Immature natural killer cell (primary cell): ENCODE data around the gene MAG. TPM values are rescaled to one million over a fixed set of nuclear protein-coding genes. Genes with fewer than 3 reads are reported as not detected.

ENCODE experiments used
- DNase-seq, 3 donors: peaks; one replicate each; pipeline ENCODE4 v3.0.0; 2022; ENCODE audit warnings: mixed read lengths in 1 of 3
- H3K27ac Mint-ChIP-seq, 6 donors: one replicate each; pipeline ENCODE4 v1.8.0; 2020; ENCODE audit warnings: mixed read lengths in 6 of 6, mild to moderate bottlenecking in 5 of 6, inconsistent platforms in 4 of 6, moderate library complexity in 3 of 6
- H3K27me3 Mint-ChIP-seq, 3 donors: one replicate each; pipeline ENCODE4 v1.8.0; 2020 to 2021; ENCODE audit warnings: low read depth in 3 of 3, mild to moderate bottlenecking in 3 of 3, mixed read lengths in 3 of 3, moderate library complexity in 3 of 3, inconsistent platforms in 1 of 3
- H3K36me3 Mint-ChIP-seq, 3 donors: one replicate each; pipeline ENCODE4 v1.8.0; 2020; ENCODE audit warnings: mixed read lengths in 3 of 3, inconsistent platforms in 2 of 3, mild to moderate bottlenecking in 2 of 3
- H3K4me1 Mint-ChIP-seq, 2 donors: one replicate each; pipeline ENCODE4 v1.8.0; 2020; ENCODE audit warnings: inconsistent platforms in 2 of 2, mild to moderate bottlenecking in 2 of 2, mixed read lengths in 2 of 2, moderate library complexity in 1 of 2
- H3K4me3 Mint-ChIP-seq, 5 donors: one replicate each; pipeline ENCODE4 v1.8.0; 2020; ENCODE audit warnings: mild to moderate bottlenecking in 5 of 5, mixed read lengths in 5 of 5, inconsistent platforms in 3 of 5, moderate library complexity in 3 of 5
- H3K9me3 Mint-ChIP-seq, 6 donors: one replicate each; pipeline ENCODE4 v1.8.0; 2020; ENCODE audit warnings: mild to moderate bottlenecking in 6 of 6, mixed read lengths in 6 of 6, inconsistent platforms in 4 of 6, moderate library complexity in 3 of 6
- polyA plus RNA-seq, 3 donors: library from polyadenylated mRNA; unstranded; fragments of 300-500 nt; fragmentation: Illumina TruSeq; gene quantifications; one replicate each; pipeline ENCODE4 v1.2.3, GENCODE V29; 2021

MAG gene
- polyA plus RNA-seq = not detected

DNA sequence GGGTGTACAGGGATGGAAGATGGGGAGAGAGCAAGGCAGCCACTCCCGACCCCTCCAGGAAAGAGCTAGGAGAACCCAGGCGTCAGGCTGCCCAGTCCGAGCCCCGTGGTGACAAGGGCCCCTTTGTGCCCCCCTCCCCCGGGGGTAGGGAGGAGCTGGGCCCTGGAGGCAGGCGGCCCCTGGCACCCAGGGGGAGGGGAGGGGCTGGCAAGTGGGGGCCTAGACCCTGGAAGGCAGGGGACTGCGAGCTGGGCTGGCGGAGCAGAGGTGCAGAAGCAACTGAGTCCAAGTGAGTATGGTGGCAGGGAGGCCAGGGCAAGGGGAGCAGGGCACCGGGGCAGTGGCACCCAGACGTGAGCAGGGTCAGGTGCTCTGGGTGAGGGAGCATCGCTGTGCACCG, at the start of gene MAG:
TSS of gene MAG (plus strand) at position 246 of the 400 bp plus-strand sequence. CDS start 3,248 bp downstream, outside the sequence.
- peaks cover 0 to 9% of the 10 kb centered on the region in 2 donors for H3K4me1 Mint-ChIP-seq
- H3K9me3 Mint-ChIP-seq = no peaks in the 10 kb centered on the region
- H3K27me3 Mint-ChIP-seq = peaks cover 0 to 5% (median 0%) of the 10 kb centered on the region in 3 donors
- no peaks in the 10 kb centered on the region for H3K36me3 Mint-ChIP-seq
- no peak for DNase-seq
- no peak within 1 kb of the TSS for H3K4me3 Mint-ChIP-seq
- H3K27ac Mint-ChIP-seq = no peak within 1 kb of the TSS

GRCh38 chr19:35246466-35247092, 45.4 kb upstream of the MAG start:
- DNase-seq = no peak
- Mint-ChIP-seq H3K9me3 (peaks cover 0 to 10% (median 3%) of the 10 kb centered on the region in 6 donors), H3K4me3 (peak overlapping the region in 1 of 5 donors; percentile 84), H3K4me1 (peaks cover 22 to 23% of the 10 kb centered on the region in 2 donors), H3K36me3 (peaks cover 4 to 14% (median 10%) of the 10 kb centered on the region in 3 donors), H3K27ac (no peak overlapping the region), H3K27me3 (peaks cover 8 to 42% (median 19%) of the 10 kb centered on the region in 3 donors)

GRCh38 chr19:35247526-35248309, 44.2 kb upstream of the MAG start:
- Mint-ChIP-seq H3K9me3 (peaks cover 0 to 5% (median 0%) of the 10 kb centered on the region in 6 donors), H3K4me3 (peak overlapping the region; percentile 73 to 87 (median 84)), H3K36me3 (peaks cover 0 to 8% (median 4%) of the 10 kb centered on the region in 3 donors), H3K27me3 (peaks cover 8 to 36% (median 19%) of the 10 kb centered on the region in 3 donors), H3K27ac (peak overlapping the region in 3 of 6 donors; percentile 40 to 74 (median 58)), H3K4me1 (peaks cover 22 to 23% of the 10 kb centered on the region in 2 donors)
- peak; percentile 14 to 24 (median 21) for DNase-seq

DNA sequence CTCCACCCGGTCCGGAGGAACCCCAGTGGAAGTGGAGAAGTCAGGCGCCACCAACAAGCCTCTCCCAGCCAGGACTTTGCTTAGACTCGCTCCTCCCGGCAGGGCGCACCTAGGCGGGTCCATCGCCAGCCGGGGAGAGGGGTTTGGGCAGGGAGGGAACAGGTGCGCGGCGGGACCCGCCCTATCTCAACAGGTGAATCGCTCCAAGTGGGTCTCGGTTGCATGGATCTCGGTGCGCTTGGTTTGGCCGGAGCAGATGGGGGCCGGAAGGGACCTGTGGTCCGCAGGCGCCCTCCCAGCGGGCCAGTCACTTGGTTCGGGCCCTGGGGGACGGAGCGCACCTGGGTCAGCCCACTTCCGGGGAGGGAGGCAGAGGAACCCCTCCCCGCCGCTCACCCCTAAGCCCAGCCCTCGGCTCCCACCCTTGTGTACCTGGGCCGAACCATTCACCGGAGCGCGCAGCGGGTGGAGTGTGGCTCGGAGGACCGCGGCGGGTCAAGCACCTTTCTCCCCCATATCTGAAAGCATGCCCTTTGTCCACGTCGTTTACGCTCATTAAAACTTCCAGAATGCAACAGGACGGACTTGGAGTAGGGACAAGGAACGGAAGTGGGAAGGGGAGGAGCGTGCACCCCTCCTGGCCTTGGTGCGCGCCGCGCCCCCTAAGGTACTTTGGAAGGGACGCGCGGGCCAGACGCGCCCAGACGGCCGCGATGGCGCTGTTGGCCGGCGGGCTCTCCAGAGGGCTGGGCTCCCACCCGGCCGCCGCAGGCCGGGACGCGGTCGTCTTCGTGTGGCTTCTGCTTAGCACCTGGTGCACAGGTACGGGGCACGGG, 43.4 kb upstream of the MAG start, which contains the start of gene LSR:
TSS of gene LSR (plus strand) at position 693 of the 836 bp plus-strand sequence. CDS start at position 714, 21 bp downstream.
- DNase-seq = peak; percentile 53 to 66 (median 57)
- H3K36me3 Mint-ChIP-seq = peaks cover 0 to 5% (median 4%) of the 10 kb centered on the region in 3 donors
- H3K9me3 Mint-ChIP-seq = peaks cover 0 to 5% (median 0%) of the 10 kb centered on the region in 6 donors
- peak within 1 kb of the TSS; percentile 74 to 87 (median 82) for H3K4me3 Mint-ChIP-seq
- H3K27me3 Mint-ChIP-seq = peaks cover 8 to 33% (median 16%) of the 10 kb centered on the region in 3 donors
- H3K27ac Mint-ChIP-seq = peak within 1 kb of the TSS in 3 of 6 donors; percentile 42 to 83 (median 72)
- peaks cover 22 to 23% of the 10 kb centered on the region in 2 donors for H3K4me1 Mint-ChIP-seq

DNA sequence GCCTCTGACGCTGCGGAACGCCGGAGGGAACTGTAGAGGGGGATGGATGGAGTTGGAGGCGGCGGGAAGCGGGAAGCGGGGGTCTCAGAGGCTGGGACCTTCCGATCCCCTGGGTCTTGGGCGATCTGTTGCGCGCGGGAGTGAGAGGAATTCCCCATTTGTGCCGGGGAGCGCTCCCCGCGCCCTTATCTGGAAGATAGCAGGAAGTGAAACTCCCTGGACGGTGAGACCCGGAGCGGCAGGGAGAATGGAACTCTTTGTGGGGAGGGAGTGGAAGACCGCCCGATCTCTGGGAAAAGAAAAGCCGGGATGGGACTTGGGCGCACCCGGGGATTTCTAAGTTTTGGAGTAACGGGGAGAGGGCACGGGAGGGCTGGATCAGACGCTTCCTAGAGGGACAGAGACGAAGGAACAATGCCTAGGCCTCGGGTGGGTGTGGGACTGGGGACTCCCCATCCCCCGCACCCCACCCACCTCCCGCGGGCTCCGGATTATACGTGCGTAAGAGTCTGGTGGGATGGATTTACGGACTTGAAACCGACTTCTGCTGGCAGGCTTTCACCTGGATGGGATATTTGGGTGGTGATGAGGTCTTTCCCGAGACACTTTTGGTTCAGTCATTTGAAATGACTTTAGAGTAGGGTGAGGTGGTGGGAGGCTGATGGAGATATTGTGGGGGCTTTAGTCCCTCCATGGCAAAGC, 42.7 kb upstream of the MAG start:
- Mint-ChIP-seq H3K36me3 (no peaks in the 10 kb centered on the region), H3K27me3 (peaks cover 8 to 27% (median 16%) of the 10 kb centered on the region in 3 donors), H3K27ac (peak overlapping the region in 3 of 6 donors; percentile 42 to 83 (median 72)), H3K4me1 (peaks cover 22 to 23% of the 10 kb centered on the region in 2 donors), H3K9me3 (no peaks in the 10 kb centered on the region), H3K4me3 (peak overlapping the region; percentile 74 to 87 (median 82))
- no peak for DNase-seq

DNA sequence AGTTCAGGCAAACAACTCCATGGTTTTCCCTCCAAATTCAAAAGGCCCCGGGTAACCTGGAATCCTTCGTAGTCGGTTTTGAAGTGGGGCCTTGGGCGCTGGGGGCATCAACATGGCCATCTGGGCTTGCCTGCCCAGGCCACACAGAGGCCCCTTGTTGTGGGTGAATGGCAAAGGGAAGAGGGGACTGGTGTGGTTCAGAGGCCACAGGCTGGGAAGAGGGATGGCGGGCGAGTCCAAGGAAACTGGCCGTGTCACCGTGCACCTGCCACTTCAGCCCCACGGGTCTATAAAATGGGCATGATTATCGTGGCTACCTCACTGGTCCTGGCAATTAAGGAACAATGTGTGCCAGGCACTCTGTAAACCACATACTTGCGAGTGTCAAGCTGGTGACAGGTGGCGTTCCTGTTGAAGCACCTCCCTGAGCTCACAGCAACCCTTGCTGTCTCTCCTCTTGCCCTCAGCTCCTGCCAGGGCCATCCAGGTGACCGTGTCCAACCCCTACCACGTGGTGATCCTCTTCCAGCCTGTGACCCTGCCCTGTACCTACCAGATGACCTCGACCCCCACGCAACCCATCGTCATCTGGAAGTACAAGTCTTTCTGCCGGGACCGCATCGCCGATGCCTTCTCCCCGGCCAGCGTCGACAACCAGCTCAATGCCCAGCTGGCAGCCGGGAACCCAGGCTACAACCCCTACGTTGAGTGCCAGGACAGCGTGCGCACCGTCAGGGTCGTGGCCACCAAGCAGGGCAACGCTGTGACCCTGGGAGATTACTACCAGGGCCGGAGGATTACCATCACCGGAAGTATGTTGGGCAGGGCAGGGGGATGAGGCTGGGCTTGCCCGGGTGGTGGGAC, 41.9 kb upstream of the MAG start:
- Mint-ChIP-seq H3K4me3 (peak overlapping the region in 4 of 5 donors; percentile 38 to 87 (median 56)), H3K4me1 (peaks cover 22 to 23% of the 10 kb centered on the region in 2 donors), H3K27ac (peak overlapping the region in 1 of 6 donors; percentile 83), H3K36me3 (peaks cover 0 to under 1% (median 0%) of the 10 kb centered on the region in 3 donors), H3K9me3 (peaks cover 0 to under 1% (median 0%) of the 10 kb centered on the region in 6 donors), H3K27me3 (peaks cover 8 to 23% (median 13%) of the 10 kb centered on the region in 3 donors)
- no peak for DNase-seq

GRCh38 chr19:35251456-35251855, 40.5 kb upstream of the MAG start:
- H3K27ac Mint-ChIP-seq = no peak overlapping the region
- H3K36me3 Mint-ChIP-seq = peaks cover 0 to 4% (median 0%) of the 10 kb centered on the region in 3 donors
- H3K4me3 Mint-ChIP-seq = no peak overlapping the region
- H3K9me3 Mint-ChIP-seq = peaks cover 0 to 2% (median 0%) of the 10 kb centered on the region in 6 donors
- peaks cover 22 to 23% of the 10 kb centered on the region in 2 donors for H3K4me1 Mint-ChIP-seq
- H3K27me3 Mint-ChIP-seq = peaks cover 3 to 19% (median 13%) of the 10 kb centered on the region in 3 donors
- no peak for DNase-seq

DNA sequence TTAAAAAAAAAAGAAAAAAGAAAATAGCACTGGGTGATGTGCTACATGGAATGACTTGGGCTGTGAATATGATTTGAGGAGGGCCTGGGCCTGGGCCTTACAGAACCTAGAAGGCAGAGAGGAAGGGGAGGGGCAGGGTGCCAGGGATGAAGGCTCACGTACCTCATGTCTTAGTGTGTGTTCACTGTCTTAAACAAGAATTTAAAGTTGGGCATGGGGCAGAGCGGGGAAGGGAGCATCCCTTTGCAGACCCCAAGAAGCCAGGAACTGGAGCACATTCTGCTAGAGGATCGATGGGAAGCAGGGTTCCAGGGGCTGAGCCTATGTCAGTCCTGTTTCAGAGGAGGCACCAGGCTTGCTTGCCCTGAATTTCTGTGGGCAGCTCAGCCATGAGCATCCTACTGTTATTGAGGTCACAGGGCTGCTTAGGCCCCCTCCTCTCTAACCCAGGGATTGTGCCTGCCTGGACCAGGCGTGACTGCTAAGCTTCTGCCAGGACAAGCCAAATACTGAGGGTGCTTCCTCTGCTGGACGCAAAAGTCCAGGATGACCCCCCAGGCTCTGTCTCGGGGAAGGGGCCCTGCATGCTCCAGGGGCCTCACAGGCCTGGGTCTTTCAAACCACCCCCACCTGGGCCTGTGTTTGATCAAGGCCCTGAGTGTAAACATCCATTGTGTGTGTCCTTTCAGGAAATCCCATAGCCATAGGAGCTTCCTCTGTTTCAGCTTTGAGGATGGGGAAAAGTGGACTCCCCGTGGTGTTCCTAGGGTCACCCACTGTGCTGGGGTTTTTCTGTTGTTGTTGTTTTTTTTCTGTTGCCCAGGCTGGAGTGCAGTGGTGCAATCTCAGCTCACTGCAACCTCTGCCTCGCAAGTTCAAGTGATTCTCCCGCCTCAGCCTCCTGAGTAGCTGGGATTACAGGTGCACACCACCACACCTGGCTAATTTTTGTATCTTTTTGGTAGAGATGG, 38.4 kb upstream of the MAG start:
- no peak for DNase-seq
- peaks cover 0 to 2% (median 0%) of the 10 kb centered on the region in 6 donors for H3K9me3 Mint-ChIP-seq
- H3K4me1 Mint-ChIP-seq = peaks cover 12 to 13% of the 10 kb centered on the region in 2 donors
- H3K4me3 Mint-ChIP-seq = no peak overlapping the region
- peaks cover 0 to 4% (median 0%) of the 10 kb centered on the region in 3 donors for H3K36me3 Mint-ChIP-seq
- H3K27me3 Mint-ChIP-seq = peaks cover 3 to 12% (median 9%) of the 10 kb centered on the region in 3 donors
- H3K27ac Mint-ChIP-seq = no peak overlapping the region

GRCh38 chr19:35254341-35255297, 37.3 kb upstream of the MAG start:
- no peak for DNase-seq
- H3K27ac Mint-ChIP-seq = peak overlapping the region in 1 of 6 donors; percentile 50
- peaks cover under 1 to 8% (median 6%) of the 10 kb centered on the region in 3 donors for H3K27me3 Mint-ChIP-seq
- H3K4me1 Mint-ChIP-seq = peaks cover 2 to 5% of the 10 kb centered on the region in 2 donors
- peaks cover 0 to 2% (median 0%) of the 10 kb centered on the region in 6 donors for H3K9me3 Mint-ChIP-seq
- no peak overlapping the region for H3K4me3 Mint-ChIP-seq
- H3K36me3 Mint-ChIP-seq = peaks cover 0 to 4% (median 0%) of the 10 kb centered on the region in 3 donors

- Mint-ChIP-seq H3K36me3 (peaks cover 0 to 4% (median 0%) of the 10 kb centered on the region in 3 donors), H3K27ac (no peak overlapping the region), H3K27me3 (peaks cover 0 to 1% (median 0%) of the 10 kb centered on the region in 3 donors), H3K4me3 (no peak overlapping the region), H3K9me3 (peaks cover 0 to 2% (median 0%) of the 10 kb centered on the region in 6 donors), H3K4me1 (no peaks in the 10 kb centered on the region)
- DNase-seq = no peak
These were observed 35.4 kb upstream of the MAG start for GRCh38 chr19:35256566-35256965.
